DOHH2 (cell line): ENCODE data around the gene SCO2.

Experiments
- H3F3A ChIP-seq: fragments of 200-600 bp; sonication (generic), shearing (Covaris generic); 2 replicates; pipeline ENCODE4 v1.6.0; 2016; ENCODE audit warnings: antibody characterized with exemption, mild to moderate bottlenecking; ENCODE audit not compliant: control insufficient read depth, insufficient read depth
- H3K27ac ChIP-seq: fragments of 200-600 bp; sonication (generic); 2 replicates; pipeline ENCODE4 v1.5.1; 2014; ENCODE audit warnings: low read depth, mild to moderate bottlenecking, low read length, moderate library complexity
- H3K27me3 ChIP-seq: fragments of 200-600 bp; sonication (generic); 2 replicates; pipeline ENCODE4 v1.6.1; 2014; ENCODE audit warnings: mild to moderate bottlenecking, low read length, mixed read lengths; ENCODE audit not compliant: control insufficient read depth
- H3K36me3 ChIP-seq: fragments of 200-600 bp; sonication (generic); 2 replicates; pipeline ENCODE4 v1.6.1; 2014; ENCODE audit warnings: mild to moderate bottlenecking, low read length, moderate library complexity, mixed read lengths; ENCODE audit not compliant: control insufficient read depth
- H3K4me1 ChIP-seq: fragments of 200-600 bp; sonication (generic); 2 replicates; pipeline ENCODE4 v1.6.1; 2014; ENCODE audit warnings: mild to moderate bottlenecking, low read length, mixed read lengths; ENCODE audit not compliant: control insufficient read depth
- H3K4me2 ChIP-seq: fragments of 200-600 bp; sonication (generic); 2 replicates; pipeline ENCODE4 v1.6.0; 2014; ENCODE audit warnings: mild to moderate bottlenecking, low read length, moderate library complexity
- H3K4me3 ChIP-seq: fragments of 200-600 bp; sonication (generic); 2 replicates; pipeline ENCODE4 v1.5.1; 2014; ENCODE audit warnings: mild to moderate bottlenecking, low read length, mixed read lengths
- H3K79me2 ChIP-seq: fragments of 200-600 bp; sonication (generic); 2 replicates; pipeline ENCODE4 v1.6.1; 2014; ENCODE audit warnings: mild to moderate bottlenecking, low read length, mixed read lengths; ENCODE audit not compliant: control insufficient read depth
- H3K9me2 ChIP-seq: fragments of 200-600 bp; sonication (generic); replicated peaks from 2 replicates; pipeline ENCODE4 v1.6.1; 2014; ENCODE audit warnings: mild to moderate bottlenecking, low read length, mixed read lengths; ENCODE audit not compliant: control insufficient read depth
- H3K9me3 ChIP-seq: fragments of 200-600 bp; sonication (generic); 2 replicates; pipeline ENCODE4 v1.6.1; 2014; ENCODE audit warnings: antibody characterized with exemption, low read length, mixed read lengths; ENCODE audit not compliant: control insufficient read depth, insufficient read depth
- H4K20me1 ChIP-seq: fragments of 200-600 bp; sonication (generic); 2 replicates; pipeline ENCODE4 v1.6.0; 2014; ENCODE audit warnings: low read depth, mild to moderate bottlenecking, antibody characterized with exemption, low read length, moderate library complexity; ENCODE audit not compliant: control insufficient read depth, insufficient read depth
- CTCF ChIP-seq: fragments of 200-600 bp; sonication (generic); IDR thresholded peaks from one replicate; pipeline ENCODE4 v1.5.1; 2014; ENCODE audit warnings: antibody characterized with exemption, mild to moderate bottlenecking, low read depth, low read length; ENCODE audit not compliant: poor library complexity, severe bottlenecking
- EZH2phosphoT487 ChIP-seq: fragments of 200-600 bp; sonication (generic); IDR thresholded peaks from 2 replicates; pipeline ENCODE4 v1.6.1; 2017; ENCODE audit warnings: borderline replicate concordance, mild to moderate bottlenecking, antibody characterized with exemption, low read length, moderate library complexity, mixed read lengths

The SCO2 gene

GRCh38 chr22:50525104-50525857 is at the start of gene SCO2:
SCO2 (minus strand) TSS chr22:50525598; CDS start chr22:50524411, 1,187 bp downstream.
- TF ChIP-seq CTCF (no peak), EZH2phosphoT487 (no peak)
- Histone ChIP-seq H3K27me3 (no peaks in the 10 kb centered on the region), H3K27ac (peak within 1 kb of the TSS; percentile 83), H4K20me1 (no peaks in the 10 kb centered on the region), H3K4me2 (peak within 1 kb of the TSS; percentile 97), H3K9me2 (no peaks in the 10 kb centered on the region), H3K9me3 (no peaks in the 10 kb centered on the region), H3K4me3 (peak within 1 kb of the TSS; percentile 93), H3K4me1 (peaks cover 29% of the 10 kb centered on the region), H3K36me3 (peaks cover 46% of the 10 kb centered on the region), H3F3A (peaks cover 21% of the 10 kb centered on the region), H3K79me2 (peaks cover 51% of the 10 kb centered on the region)

GRCh38 chr22:50574383-50574755 is 49.0 kb upstream of the SCO2 start:
- Histone ChIP-seq H4K20me1 (no peaks in the 10 kb centered on the region), H3K9me3 (no peaks in the 10 kb centered on the region), H3K36me3 (peaks cover 90% of the 10 kb centered on the region)

GRCh38 chr22:50573491-50574382 is 48.3 kb upstream of the SCO2 start:
- H3K27ac ChIP-seq: no peak overlapping the region
- no peaks in the 10 kb centered on the region for H3K9me3 ChIP-seq
- TF ChIP-seq CTCF (no peak), EZH2phosphoT487 (no peak)
- no peak overlapping the region for H3K4me2 ChIP-seq
- H3K4me1 ChIP-seq: no peaks in the 10 kb centered on the region; the same call in 1 of the 2 replicates
- H3K79me2 ChIP-seq: no peaks in the 10 kb centered on the region
- H3F3A ChIP-seq: no peaks in the 10 kb centered on the region
- H3K4me3 ChIP-seq: no peak overlapping the region
- no peaks in the 10 kb centered on the region for H3K27me3 ChIP-seq
- no peaks in the 10 kb centered on the region for H4K20me1 ChIP-seq
- no peaks in the 10 kb centered on the region for H3K9me2 ChIP-seq
- H3K36me3 ChIP-seq: peaks cover 89% of the 10 kb centered on the region

More at GRCh38 chr22:50574383-50574755, 49.0 kb upstream of the SCO2 start:
- Histone ChIP-seq H3K9me2 (no peaks in the 10 kb centered on the region), H3K27ac (no peak overlapping the region), H3K4me3 (no peak overlapping the region), H3F3A (no peaks in the 10 kb centered on the region), H3K4me2 (no peak overlapping the region), H3K4me1 (no peaks in the 10 kb centered on the region; the same call in 1 of the 2 replicates), H3K27me3 (no peaks in the 10 kb centered on the region), H3K79me2 (no peaks in the 10 kb centered on the region)
- no peak for TF ChIP-seq EZH2phosphoT487
- no peak for TF ChIP-seq CTCF
